Measurements from ENCODE around the gene ZNF624. TPM values are rescaled to one million over a fixed set of nuclear protein-coding genes. Genes with fewer than 3 reads are reported as not detected.
"Not testable (repeated sequence)": the region's sequence is repeated elsewhere in the genome, so short reads cannot be mapped to it uniquely, and the experiment has no call there.

ZNF624 gene
- total RNA-seq: 1 to 10 TPM in 3 of 6 experiments, under 1 TPM in 3; 0.55 to 1.2 (median 0.89) TPM
- long read RNA-seq: 0 reads

- H3K36me3 ChIP-seq: no peaks in the 10 kb centered on the region
- peak within 1 kb of the TSS; percentile 87 to 92 (median 90) for H3K27ac ChIP-seq
- no peaks in the 10 kb centered on the region for H3K9me3 ChIP-seq
- peak; percentile 96 to 99 (median 98) for ATAC-seq
- H3K4me3 ChIP-seq: peak within 1 kb of the TSS; percentile 70 to 73 (median 70)
- no peaks in the 10 kb centered on the region for H3K27me3 ChIP-seq
- DNase-seq: peak; percentile 95 to 99 (median 98)
- no peaks in the 10 kb centered on the region for H3K4me1 ChIP-seq
- TF ChIP-seq CTCF (IDR thresholded peaks at IDR 0.05): no peak
- peak; percentile 92 for TF ChIP-seq POLR2A (IDR thresholded peaks at IDR 0.05)
- intact Hi-C loops (cut with DNase I): no loop called here
- 0% methylated on average over 21 of the region's 55 CpGs for WGBS (ENCODE audit: insufficient coverage, low coverage, low lambda C conversion rate, missing lambda C conversion rate)
Measured at GRCh38 chr17:16653367-16654041, at the start of gene ZNF624. TSS of gene ZNF624 (minus strand) at chr17:16653850.

- ATAC-seq; DNase-seq; H3K27me3 ChIP-seq; H3K9me3 ChIP-seq; H3K4me3 ChIP-seq; H3K36me3 ChIP-seq; H3K27ac ChIP-seq; H3K4me1 ChIP-seq; intact Hi-C loops (cut with DNase I): not testable (repeated sequence)
- WGBS (ENCODE audit: insufficient coverage, low coverage, low lambda C conversion rate, missing lambda C conversion rate): 61% methylated on average over 5 of the region's 5 CpGs
Measured at GRCh38 chr17:16697603-16698002, 44.0 kb upstream of the ZNF624 start.

GRCh38 chr17:16690447-16690846 lies 36.8 kb upstream of the ZNF624 start:
- ATAC-seq: peak in 2 of 4 donors; percentile 17 to 37
- WGBS (ENCODE audit: insufficient coverage, low coverage, low lambda C conversion rate, missing lambda C conversion rate): no CpG with 5 or more reads among the region's 30 CpGs
- H3K4me3 ChIP-seq: not testable (repeated sequence)

GRCh38 chr17:16689731-16690281 lies 36.2 kb upstream of the ZNF624 start, which contains the start of gene CCDC144A:
TSS of gene CCDC144A (plus strand) at chr17:16690241. CDS start at chr17:16690401, 160 bp downstream.
- peak in 1 of 3 donors; percentile 71 for DNase-seq
- no CpG with 5 or more reads among the region's 33 CpGs for WGBS (ENCODE audit: insufficient coverage, low coverage, low lambda C conversion rate, missing lambda C conversion rate)

More at GRCh38 chr17:16690447-16690846, 36.8 kb upstream of the ZNF624 start:
- H3K27me3 ChIP-seq; intact Hi-C loops (cut with DNase I); H3K27ac ChIP-seq; H3K9me3 ChIP-seq; DNase-seq; H3K36me3 ChIP-seq; H3K4me1 ChIP-seq: not testable (repeated sequence)

GRCh38 chr17:16687151-16687550 lies 33.5 kb upstream of the ZNF624 start:
- intact Hi-C loops (cut with DNase I); H3K9me3 ChIP-seq; H3K27ac ChIP-seq; DNase-seq; H3K4me3 ChIP-seq; H3K27me3 ChIP-seq; H3K36me3 ChIP-seq; ATAC-seq; H3K4me1 ChIP-seq: not testable (repeated sequence)
- WGBS (ENCODE audit: insufficient coverage, low coverage, low lambda C conversion rate, missing lambda C conversion rate): 27% methylated on average over 5 of the region's 5 CpGs

More at GRCh38 chr17:16689731-16690281, 36.2 kb upstream of the ZNF624 start, which contains the start of gene CCDC144A:
- H3K9me3 ChIP-seq; H3K4me3 ChIP-seq; H3K27ac ChIP-seq; H3K36me3 ChIP-seq; H3K4me1 ChIP-seq; intact Hi-C loops (cut with DNase I); H3K27me3 ChIP-seq: not testable (repeated sequence)
- peak in 3 of 4 donors; percentile 38 to 66 (median 42) for TF ChIP-seq CTCF (IDR thresholded peaks at IDR 0.05)
- ATAC-seq: peak in 1 of 4 donors; percentile 77

GRCh38 chr17:16686019-16686418 lies 32.4 kb upstream of the ZNF624 start:
- intact Hi-C loops (cut with DNase I); H3K36me3 ChIP-seq; H3K27me3 ChIP-seq; H3K4me1 ChIP-seq; H3K4me3 ChIP-seq; H3K9me3 ChIP-seq; H3K27ac ChIP-seq: not testable (repeated sequence)
- DNase-seq (peak in 1 of 3 donors; percentile 48), ATAC-seq (peak in 1 of 4 donors; percentile 38)
- 100% methylated on average over 2 of the region's 4 CpGs for WGBS (ENCODE audit: insufficient coverage, low coverage, low lambda C conversion rate, missing lambda C conversion rate)

GRCh38 chr17:16683290-16684138 lies 29.9 kb upstream of the ZNF624 start:
- ATAC-seq; H3K4me3 ChIP-seq; H3K36me3 ChIP-seq; H3K9me3 ChIP-seq; H3K4me1 ChIP-seq; H3K27me3 ChIP-seq; H3K27ac ChIP-seq; intact Hi-C loops (cut with DNase I); DNase-seq: not testable (repeated sequence)
- WGBS (ENCODE audit: insufficient coverage, low coverage, low lambda C conversion rate, missing lambda C conversion rate): 45% methylated on average over 38 of the region's 44 CpGs
